Bronchial epithelial cell (primary cell): ENCODE data around the gene CBFA2T2. TPM values are rescaled to one million over a fixed set of nuclear protein-coding genes. Genes with fewer than 3 reads are reported as not detected.
"Not testable (repeated sequence)": the region's sequence is repeated elsewhere in the genome, so short reads cannot be mapped to it uniquely, and the experiment has no call there.

Experiments
- DNase-seq: peaks from one replicate; pipeline ENCODE4 v3.0.0-alpha.2; 2010; ENCODE audit warnings: low read depth
- FAIRE-seq: peaks from 2 replicates; lab custom pipeline; 2011; peaks lifted over from hg19 to GRCh38; lab: Jason Lieb, UNC
- H3K27me3 ChIP-seq: 2 replicates; pipeline ENCODE4 v1.5.1; 2011; ENCODE audit warnings: low read length; ENCODE audit not compliant: control insufficient read depth, insufficient read depth
- H3K36me3 ChIP-seq: 2 replicates; pipeline ENCODE4 v1.5.1; 2011; ENCODE audit warnings: low read length; ENCODE audit not compliant: control insufficient read depth, insufficient read depth
- H3K4me3 ChIP-seq: 2 replicates; pipeline ENCODE4 v1.5.1; 2011; ENCODE audit warnings: mild to moderate bottlenecking, low read depth, low read length, control low read depth
- CTCF ChIP-seq: IDR thresholded peaks from 2 replicates; pipeline ENCODE4 v1.5.1; 2011; ENCODE audit warnings: mild to moderate bottlenecking, moderate library complexity, low read length, control low read depth, inconsistent platforms; ENCODE audit not compliant: insufficient read depth, severe bottlenecking
- total RNA-seq: library from RNA; depleted of rRNA; stranded (reverse); fragments of >200 nt; gene quantifications from 2 replicates; pipeline ENCODE4 v1.2.1, GENCODE V29; 2014

Gene CBFA2T2
- total RNA-seq, 1 donor from 2014 or later = 5.3 TPM

DNA sequence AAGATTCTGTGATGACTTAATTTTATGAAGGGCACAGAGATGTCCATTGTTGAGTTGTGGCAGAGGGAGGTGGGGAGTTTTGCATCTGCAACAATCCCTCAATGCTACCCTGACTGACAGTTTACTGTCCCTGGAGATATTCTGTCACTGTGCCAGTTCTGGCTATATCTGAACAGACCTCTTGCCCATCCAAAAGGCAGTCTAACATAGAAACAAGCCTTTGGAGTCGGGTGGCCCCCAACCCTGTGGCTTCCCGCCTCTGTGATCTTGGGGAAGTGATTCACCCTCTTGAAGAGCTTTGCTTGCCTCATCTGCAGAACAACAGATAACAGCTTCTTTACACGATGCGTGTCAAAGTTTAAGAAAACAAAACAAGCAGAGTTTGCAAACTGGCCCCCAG, 200.1 kb downstream of the CBFA2T2 start:
- Histone ChIP-seq H3K27me3 (no peaks in the 10 kb centered on the region), H3K36me3 (no peaks in the 10 kb centered on the region), H3K4me3 (no peak overlapping the region)
- TF ChIP-seq CTCF = no peak
- FAIRE-seq (no peak), DNase-seq (no peak)

- no peak for TF ChIP-seq CTCF
- H3K4me3 ChIP-seq = no peak overlapping the region
- H3K36me3 ChIP-seq = no peaks in the 10 kb centered on the region
- FAIRE-seq = no peak
- no peak for DNase-seq
- H3K27me3 ChIP-seq = no peaks in the 10 kb centered on the region
Measured at GRCh38 chr20:33693289-33693688, 203.4 kb downstream of the CBFA2T2 start.

DNA sequence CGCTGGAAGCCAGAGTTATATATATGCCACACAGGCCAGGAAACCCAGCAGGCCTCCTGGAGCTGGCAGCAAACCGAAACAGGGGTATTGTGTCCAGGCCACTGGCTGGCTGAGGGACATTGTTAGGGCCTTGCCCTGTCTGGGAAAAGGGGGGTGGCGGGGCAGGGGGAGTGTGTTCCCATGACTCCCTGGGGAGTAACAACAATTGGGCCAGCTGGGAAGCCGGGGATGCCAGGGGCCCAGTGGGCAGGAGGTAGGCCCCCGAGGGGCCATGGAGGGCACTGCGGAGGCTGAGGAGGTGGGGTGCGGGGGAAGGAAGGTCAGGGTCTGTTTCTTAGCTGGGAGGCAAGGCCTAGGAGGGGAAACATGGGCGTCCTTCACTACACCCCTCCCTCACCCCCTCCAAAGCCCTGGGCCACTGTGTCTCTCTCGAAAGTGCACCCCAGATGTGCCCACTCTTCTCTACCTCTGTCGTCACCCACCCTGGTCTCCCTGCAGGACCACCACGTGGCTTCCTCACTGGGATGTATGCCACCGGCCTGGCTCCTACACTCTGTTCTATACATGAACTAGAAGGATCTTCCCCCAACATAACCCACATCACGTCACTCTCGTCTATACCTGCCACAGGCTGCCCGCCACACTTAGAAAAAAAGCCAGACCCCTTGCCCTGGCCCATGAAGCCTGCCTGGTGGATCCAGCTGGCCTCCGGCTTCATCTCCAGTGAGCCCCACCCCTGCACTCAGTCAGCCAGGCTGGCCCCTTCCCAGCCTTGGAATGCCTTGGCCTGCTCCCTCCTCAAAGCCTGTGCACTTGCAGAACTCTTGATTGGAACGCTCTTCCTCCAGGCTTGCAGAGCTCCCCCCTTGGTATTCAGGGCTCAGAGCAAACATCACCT, 204.1 kb downstream of the CBFA2T2 start:
- no peak for TF ChIP-seq CTCF
- Histone ChIP-seq H3K36me3 (no peaks in the 10 kb centered on the region), H3K4me3 (no peak overlapping the region), H3K27me3 (no peaks in the 10 kb centered on the region)
- FAIRE-seq (no peak), DNase-seq (no peak)

GRCh38 chr20:33694639-33695012, 204.7 kb downstream of the CBFA2T2 start:
- no peak for TF ChIP-seq CTCF
- no peaks in the 10 kb centered on the region for H3K36me3 ChIP-seq
- H3K27me3 ChIP-seq = no peaks in the 10 kb centered on the region
- no peak for FAIRE-seq
- DNase-seq = no peak
- H3K4me3 ChIP-seq = no peak overlapping the region

DNA sequence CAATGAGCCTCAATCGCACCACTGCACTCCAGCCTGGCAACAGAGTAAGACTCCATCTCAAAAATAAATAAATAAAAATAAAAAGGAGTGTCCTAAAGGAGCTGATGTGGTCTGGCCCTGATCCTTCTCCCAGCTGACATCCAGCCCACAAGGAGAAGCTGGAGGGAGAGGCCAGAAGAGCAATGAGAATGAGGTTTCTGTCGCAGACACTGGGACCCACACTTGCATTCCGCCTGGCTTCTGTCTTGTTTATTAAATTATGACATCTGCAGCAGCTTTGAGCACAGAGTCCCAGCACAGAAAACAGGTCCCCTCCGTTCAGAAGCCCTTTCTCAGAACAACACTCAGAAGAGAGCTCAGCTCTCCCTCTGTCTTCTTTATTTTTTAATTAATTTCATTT, 206.6 kb downstream of the CBFA2T2 start:
- Histone ChIP-seq H3K36me3 (no peaks in the 10 kb centered on the region), H3K27me3 (no peaks in the 10 kb centered on the region), H3K4me3 (no peak overlapping the region)
- DNase-seq (no peak), FAIRE-seq (no peak)
- TF ChIP-seq CTCF = no peak

DNA sequence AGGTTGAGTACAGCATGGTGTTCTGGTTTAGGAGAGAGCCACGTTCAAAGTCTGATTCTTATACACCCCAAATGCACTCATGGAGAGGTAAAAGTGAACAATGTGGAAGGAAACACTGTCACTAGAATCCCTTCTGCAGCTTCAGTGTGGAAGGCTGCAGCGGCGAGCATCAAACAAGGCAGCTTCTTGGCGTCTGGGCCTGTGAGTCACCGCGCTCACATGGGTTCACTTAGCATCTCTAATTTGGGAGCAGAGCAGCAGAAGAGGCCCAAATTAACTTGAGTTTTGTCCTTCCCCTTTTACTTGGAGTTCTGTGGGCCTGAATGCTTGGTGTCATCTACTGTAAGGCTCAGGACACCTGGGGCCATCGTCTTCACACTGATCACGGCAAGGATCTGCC, 207.2 kb downstream of the CBFA2T2 start:
- Histone ChIP-seq H3K4me3 (no peak overlapping the region), H3K27me3 (no peaks in the 10 kb centered on the region), H3K36me3 (no peaks in the 10 kb centered on the region)
- no peak for TF ChIP-seq CTCF
- no peak for DNase-seq
- FAIRE-seq = no peak

- not testable (repeated sequence) for FAIRE-seq, DNase-seq, H3K27me3 ChIP-seq, H3K4me3 ChIP-seq, H3K36me3 ChIP-seq
Measured at GRCh38 chr20:33698966-33699365, 209.1 kb downstream of the CBFA2T2 start.
